OCI-LY3 (cell line): ENCODE measurements around the gene CAPN7.

Experiments
- H2AFZ ChIP-seq: fragments of 200-600, 300-600 bp; shearing (Covaris generic); 2 replicates; pipeline ENCODE4 v1.6.0; 2014; ENCODE audit warnings: antibody characterized with exemption, low read depth, low read length
- H3K27ac ChIP-seq: fragments of 200-600, 300-600 bp; sonication (generic); 2 replicates; pipeline ENCODE4 v1.5.1; 2014; ENCODE audit warnings: mild to moderate bottlenecking, low read length, moderate library complexity, mixed read lengths
- H3K27me3 ChIP-seq: fragments of 200-600, 300-600 bp; sonication (generic); 2 replicates; pipeline ENCODE4 v1.6.1; 2014; ENCODE audit warnings: low read depth, low read length, mixed read lengths
- H3K36me3 ChIP-seq: fragments of 200-600, 300-600 bp; sonication (generic); replicated peaks from 2 replicates; pipeline ENCODE3; 2014; ENCODE audit warnings: low read depth, low read length, mixed read lengths
- H3K4me1 ChIP-seq: fragments of 300-600, 200-600 bp; sonication (generic); 2 replicates; pipeline ENCODE4 v1.6.1; 2014; ENCODE audit warnings: low read length, mixed read lengths
- H3K4me2 ChIP-seq: fragments of 200-600, 300-600 bp; sonication (generic); 2 replicates; pipeline ENCODE4 v1.6.1; 2014; ENCODE audit warnings: low read length, mixed read lengths
- H3K4me3 ChIP-seq: fragments of 300-600, 200-600 bp; sonication (generic); 2 replicates; pipeline ENCODE4 v1.5.1; 2014; ENCODE audit warnings: antibody characterized with exemption, mild to moderate bottlenecking, low read length, moderate library complexity
- H3K79me2 ChIP-seq: fragments of 300-600, 200-600 bp; shearing (Covaris generic); 2 replicates; pipeline ENCODE4 v1.6.1; 2014; ENCODE audit warnings: mild to moderate bottlenecking, low read length, mixed read lengths
- H3K9ac ChIP-seq: fragments of 300-600, 200-600 bp; shearing (Covaris generic); 2 replicates; pipeline ENCODE4 v1.6.0; 2014; ENCODE audit warnings: mild to moderate bottlenecking, low read length, moderate library complexity
- H3K9me3 ChIP-seq: fragments of 200-600, 300-600 bp; shearing (Covaris generic); 2 replicates; pipeline ENCODE4 v1.6.1; 2014; ENCODE audit warnings: low read length, mixed read lengths; ENCODE audit not compliant: insufficient read depth
- H4K20me1 ChIP-seq: fragments of 200-600, 300-600 bp; sonication (generic); 2 replicates; pipeline ENCODE4 v1.6.1; 2016; ENCODE audit warnings: low read length, mixed read lengths; ENCODE audit not compliant: insufficient read depth
- CTCF ChIP-seq: fragments of 200-600, 300-600 bp; sonication (generic); IDR thresholded peaks from 2 replicates; pipeline ENCODE4 v1.5.1; 2014; ENCODE audit warnings: antibody characterized with exemption, low read length, low read depth
- EZH2phosphoT487 ChIP-seq: fragments of 200-600 bp; shearing (Covaris generic); IDR thresholded peaks from 2 replicates; pipeline ENCODE4 v1.6.1; 2018; ENCODE audit warnings: antibody characterized with exemption, mixed run types, low read depth

Gene CAPN7

DNA sequence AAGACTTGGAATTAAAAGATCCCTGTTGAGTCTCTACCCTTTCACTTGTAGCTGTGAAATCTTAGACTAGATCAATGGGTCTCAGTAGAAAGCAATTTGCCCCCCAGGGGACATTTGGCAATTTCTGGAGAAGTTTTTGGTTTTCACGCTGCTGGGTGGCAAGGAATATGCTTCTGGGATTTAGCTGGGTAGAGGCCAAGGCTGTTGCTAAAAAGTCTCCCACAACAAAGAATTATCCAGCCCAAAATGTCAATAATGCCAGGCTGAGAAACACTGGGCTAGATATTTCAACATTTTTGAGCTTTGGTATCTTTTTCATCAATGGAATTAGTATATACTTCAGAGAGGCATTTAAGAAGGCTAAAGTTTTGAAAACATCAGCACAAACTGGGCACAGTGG lies 8.7 kb downstream of the CAPN7 start:
- Histone ChIP-seq H3K27me3 (no peaks in the 10 kb centered on the region), H3K4me3 (no peak overlapping the region), H3K9ac (no peak overlapping the region), H3K36me3 (peaks cover 57% of the 10 kb centered on the region), H3K4me2 (no peak overlapping the region), H2AFZ (no peak overlapping the region), H3K27ac (no peak overlapping the region), H3K9me3 (no peaks in the 10 kb centered on the region), H3K4me1 (no peaks in the 10 kb centered on the region), H4K20me1 (no peaks in the 10 kb centered on the region), H3K79me2 (peaks cover 10% of the 10 kb centered on the region)
- no peak for TF ChIP-seq CTCF
- TF ChIP-seq EZH2phosphoT487 = no peak

DNA sequence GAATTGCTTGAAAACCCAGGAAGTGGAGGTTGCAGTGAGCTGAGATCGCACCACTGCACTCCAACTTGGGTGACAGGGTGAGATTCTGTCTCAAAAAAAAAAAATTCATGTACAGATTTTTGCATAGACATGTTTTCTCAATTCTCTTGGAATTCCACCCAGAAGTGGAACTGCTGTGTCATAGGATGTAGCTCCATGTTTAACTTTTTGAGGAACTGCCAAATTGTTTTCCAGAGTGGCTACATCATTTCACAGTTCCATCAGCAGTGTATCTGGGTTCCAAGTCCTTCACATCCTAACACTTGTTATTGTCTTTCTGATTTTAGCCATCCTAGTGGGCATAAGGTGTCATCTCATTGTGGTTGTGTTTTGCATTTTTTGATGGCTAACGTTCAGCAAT lies 9.9 kb downstream of the CAPN7 start:
- Histone ChIP-seq H3K79me2 (no peaks in the 10 kb centered on the region), H3K27ac (no peak overlapping the region), H4K20me1 (no peaks in the 10 kb centered on the region), H3K9ac (no peak overlapping the region), H3K4me2 (no peak overlapping the region), H3K27me3 (no peaks in the 10 kb centered on the region), H3K36me3 (peaks cover 61% of the 10 kb centered on the region), H3K4me1 (no peaks in the 10 kb centered on the region), H3K9me3 (no peaks in the 10 kb centered on the region), H2AFZ (no peak overlapping the region), H3K4me3 (no peak overlapping the region)
- TF ChIP-seq EZH2phosphoT487 (no peak), CTCF (no peak)

DNA sequence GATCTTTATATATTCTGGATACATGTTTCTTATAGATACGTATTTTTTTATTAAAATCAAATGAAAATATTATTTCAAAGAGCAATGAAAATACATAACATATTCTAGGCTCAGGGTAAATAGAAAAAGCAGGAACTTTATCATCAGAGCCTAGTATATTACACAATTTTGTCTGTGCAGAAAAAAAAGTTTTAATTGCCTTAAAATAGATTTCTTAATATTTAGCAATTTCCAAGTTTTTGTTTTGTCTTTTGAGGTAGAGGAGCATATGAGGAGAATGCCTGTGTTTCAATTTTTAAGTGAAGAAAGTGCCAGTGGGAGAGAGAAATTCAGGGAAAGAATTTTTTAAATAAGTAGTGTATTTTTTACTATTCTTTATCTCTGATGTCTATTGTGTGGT lies 10.5 kb downstream of the CAPN7 start:
- H3K79me2 ChIP-seq = no peaks in the 10 kb centered on the region
- no peaks in the 10 kb centered on the region for H3K9me3 ChIP-seq
- H3K27me3 ChIP-seq = no peaks in the 10 kb centered on the region
- H3K4me1 ChIP-seq = no peaks in the 10 kb centered on the region
- no peak overlapping the region for H3K4me2 ChIP-seq
- peaks cover 60% of the 10 kb centered on the region for H3K36me3 ChIP-seq
- no peak overlapping the region for H3K9ac ChIP-seq
- H2AFZ ChIP-seq = no peak overlapping the region
- no peaks in the 10 kb centered on the region for H4K20me1 ChIP-seq
- no peak overlapping the region for H3K4me3 ChIP-seq
- TF ChIP-seq EZH2phosphoT487 (no peak), CTCF (no peak)
- no peak overlapping the region for H3K27ac ChIP-seq

- H3K27me3 ChIP-seq = no peaks in the 10 kb centered on the region
- H3K27ac ChIP-seq = no peak overlapping the region
- H4K20me1 ChIP-seq = no peaks in the 10 kb centered on the region
- H3K4me2 ChIP-seq = no peak overlapping the region
- H3K4me3 ChIP-seq = no peak overlapping the region
- H2AFZ ChIP-seq = no peak overlapping the region
- H3K9me3 ChIP-seq = no peaks in the 10 kb centered on the region
- peaks cover 62% of the 10 kb centered on the region for H3K36me3 ChIP-seq
- TF ChIP-seq EZH2phosphoT487 (no peak), CTCF (no peak)
- H3K79me2 ChIP-seq = no peaks in the 10 kb centered on the region
- H3K4me1 ChIP-seq = no peaks in the 10 kb centered on the region
- H3K9ac ChIP-seq = no peak overlapping the region
Observed at GRCh38 chr3:15217011-15217671, 11.1 kb downstream of the CAPN7 start.
